ENCODE results near the gene RAB36. TPM values are rescaled to one million over a fixed set of nuclear protein-coding genes. Genes with fewer than 3 reads are reported as not detected.

The RAB36 gene
- polyA plus RNA-seq, 2 of the 4 experiments (the other 2 are of a cell fraction) = 2.5 to 4.0 TPM

- CTCF ChIA-PET = interaction anchor here (9.6 kb wide), 1 partner anchor 165 kb away, joined by 144 read pairs; no protein-coding TSS in a partner anchor
- H3K9me3 ChIP-seq = no peaks in the 10 kb centered on the region
- POLR2A ChIA-PET = no interaction called here
- H3K27ac ChIP-seq = no peak overlapping the region
- no peak overlapping the region for H3K4me2 ChIP-seq
- H3K4me1 ChIP-seq = no peaks in the 10 kb centered on the region
- ATAC-seq (no peak), FAIRE-seq (no peak), DNase-seq (ENCODE audit: low read depth in 1 of 2, low spot score in 1 of 2) (no peak)
- 94% methylated on average over 23 of the region's 26 CpGs for WGBS (ENCODE audit: missing lambda C conversion rate)
- TF ChIP-seq, protein P1, sequence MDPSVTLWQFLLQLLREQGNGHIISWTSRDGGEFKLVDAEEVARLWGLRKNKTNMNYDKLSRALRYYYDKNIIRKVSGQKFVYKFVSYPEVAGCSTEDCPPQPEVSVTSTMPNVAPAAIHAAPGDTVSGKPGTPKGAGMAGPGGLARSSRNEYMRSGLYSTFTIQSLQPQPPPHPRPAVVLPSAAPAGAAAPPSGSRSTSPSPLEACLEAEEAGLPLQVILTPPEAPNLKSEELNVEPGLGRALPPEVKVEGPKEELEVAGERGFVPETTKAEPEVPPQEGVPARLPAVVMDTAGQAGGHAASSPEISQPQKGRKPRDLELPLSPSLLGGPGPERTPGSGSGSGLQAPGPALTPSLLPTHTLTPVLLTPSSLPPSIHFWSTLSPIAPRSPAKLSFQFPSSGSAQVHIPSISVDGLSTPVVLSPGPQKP (IDR thresholded peaks at IDR 0.05; ENCODE audit: low read depth, low read length) = no peak
- no peak for TF ChIP-seq GATA3 (IDR thresholded peaks at IDR 0.05; ENCODE audit: borderline replicate concordance)
- TF ChIP-seq HES2 (IDR thresholded peaks at IDR 0.05) = no peak
- no peak for TF ChIP-seq NFE2L2 (conservative IDR thresholded peaks at IDR 0.05; ENCODE audit: low read length)
- no peak for TF ChIP-seq KDM5A (IDR thresholded peaks at IDR 0.05)
- TF ChIP-seq RARB (CRISPR knock-in tag; IDR thresholded peaks at IDR 0.05) = no peak
- TF ChIP-seq PHF8 (IDR thresholded peaks at IDR 0.05; ENCODE audit: borderline replicate concordance, low read depth) = no peak
- TF ChIP-seq EHF (CRISPR knock-in tag; IDR thresholded peaks at IDR 0.05) = no peak
- no peak for TF ChIP-seq CEBPB (IDR thresholded peaks at IDR 0.05)
- TF ChIP-seq EHMT2 (IDR thresholded peaks at IDR 0.05; ENCODE audit: low read depth) = no peak
- no peak for TF ChIP-seq SREBF2 (IDR thresholded peaks at IDR 0.05)
- H3K4me3 ChIP-seq = no peak overlapping the region
Observed at GRCh38 chr22:23122992-23123803, 22.1 kb upstream of the RAB36 start.

DNA sequence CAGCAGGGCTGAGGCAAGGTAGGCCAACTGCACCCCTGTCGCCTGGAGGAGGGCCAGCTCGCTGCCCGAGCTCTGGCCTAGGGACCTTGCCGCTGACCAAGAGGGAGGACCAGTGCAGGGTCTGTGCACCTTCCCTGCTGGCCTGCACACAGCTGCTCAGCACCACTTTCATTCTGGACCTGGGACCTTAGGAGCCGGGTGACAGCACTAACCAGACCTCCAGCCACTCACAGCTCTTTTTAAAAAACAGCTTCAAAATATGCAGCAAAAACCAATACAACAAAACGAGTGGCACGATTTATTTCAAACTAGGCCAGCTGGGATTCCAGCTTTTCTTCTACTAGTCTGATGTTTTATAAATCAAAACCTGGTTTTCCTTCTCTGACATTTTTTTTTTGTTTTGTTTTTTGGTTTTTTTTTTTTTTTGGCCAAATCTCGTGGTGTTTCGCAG is 21.4 kb upstream of the RAB36 start:
- no peaks in the 10 kb centered on the region for H3K9me3 ChIP-seq
- H3K27ac ChIP-seq = no peak overlapping the region
- H3K4me3 ChIP-seq = no peak overlapping the region
- DNase-seq (ENCODE audit: low read depth in 1 of 2, low spot score in 1 of 2) = no peak
- WGBS (ENCODE audit: missing lambda C conversion rate) = 75% methylated on average over 5 of the region's 9 CpGs
- TF ChIP-seq POLR2AphosphoS2 (conservative IDR thresholded peaks at IDR 0.05; ENCODE audit: low read length) (no peak), PBX3 (IDR thresholded peaks at IDR 0.05) (no peak), HOXB5 (CRISPR knock-in tag; IDR thresholded peaks at IDR 0.05) (no peak), NFE2L2 (conservative IDR thresholded peaks at IDR 0.05; ENCODE audit: low read length) (no peak)
- H3K4me1 ChIP-seq = no peaks in the 10 kb centered on the region
- CTCF ChIA-PET = interaction anchor here (1.3 to 9.6 kb wide), 2 partner anchors 9 to 166 kb away, joined by 3 to 144 read pairs; no protein-coding TSS in a partner anchor
- H3K4me2 ChIP-seq = no peak overlapping the region
- no peak for ATAC-seq
- POLR2A ChIA-PET = no interaction called here
- FAIRE-seq = no peak

GRCh38 chr22:23124611-23125511 is 20.4 kb upstream of the RAB36 start:
- DNase-seq (ENCODE audit: low read depth in 1 of 2, low spot score in 1 of 2) (no peak), ATAC-seq (no peak), FAIRE-seq (no peak)
- ChIA-PET POLR2A (no interaction called here), CTCF (interaction anchor here (1.3 to 9.6 kb wide), 2 partner anchors 10 to 167 kb away, joined by 3 to 144 read pairs; no protein-coding TSS in a partner anchor)
- Histone ChIP-seq H3K4me2 (no peak overlapping the region), H3K27ac (no peak overlapping the region), H3K4me1 (no peaks in the 10 kb centered on the region), H3K4me3 (no peak overlapping the region), H3K9me3 (no peaks in the 10 kb centered on the region)
- 77% methylated on average over 11 of the region's 19 CpGs for WGBS (ENCODE audit: missing lambda C conversion rate)
- no peak for TF ChIP-seq ESRRA (IDR thresholded peaks at IDR 0.05; ENCODE audit: borderline replicate concordance, low read length)
- TF ChIP-seq RNF2 (IDR thresholded peaks at IDR 0.05; ENCODE audit: borderline replicate concordance, low read depth) = no peak
- no peak for TF ChIP-seq JUNB (IDR thresholded peaks at IDR 0.05)
- no peak for TF ChIP-seq HDAC2 (IDR thresholded peaks at IDR 0.05)
- TF ChIP-seq PHF8 (IDR thresholded peaks at IDR 0.05; ENCODE audit: borderline replicate concordance, low read depth) = no peak
